AG09319 (cell line): Measurements from ENCODE around the gene TXNRD2.
"Not testable (repeated sequence)": the region's sequence is repeated elsewhere in the genome, so short reads cannot be mapped to it uniquely, and the experiment has no call there.

ENCODE experiments used
- DNase-seq: peaks from one replicate; pipeline ENCODE4 v3.0.0-alpha.2; 2010; ENCODE audit warnings: low read depth; ENCODE audit errors: extremely low read depth
- CTCF ChIP-seq: IDR thresholded peaks from 2 replicates; pipeline ENCODE4 v1.5.1; 2011; ENCODE audit warnings: low read depth, mild to moderate bottlenecking, inconsistent platforms, low read length, moderate library complexity

The TXNRD2 gene

DNA sequence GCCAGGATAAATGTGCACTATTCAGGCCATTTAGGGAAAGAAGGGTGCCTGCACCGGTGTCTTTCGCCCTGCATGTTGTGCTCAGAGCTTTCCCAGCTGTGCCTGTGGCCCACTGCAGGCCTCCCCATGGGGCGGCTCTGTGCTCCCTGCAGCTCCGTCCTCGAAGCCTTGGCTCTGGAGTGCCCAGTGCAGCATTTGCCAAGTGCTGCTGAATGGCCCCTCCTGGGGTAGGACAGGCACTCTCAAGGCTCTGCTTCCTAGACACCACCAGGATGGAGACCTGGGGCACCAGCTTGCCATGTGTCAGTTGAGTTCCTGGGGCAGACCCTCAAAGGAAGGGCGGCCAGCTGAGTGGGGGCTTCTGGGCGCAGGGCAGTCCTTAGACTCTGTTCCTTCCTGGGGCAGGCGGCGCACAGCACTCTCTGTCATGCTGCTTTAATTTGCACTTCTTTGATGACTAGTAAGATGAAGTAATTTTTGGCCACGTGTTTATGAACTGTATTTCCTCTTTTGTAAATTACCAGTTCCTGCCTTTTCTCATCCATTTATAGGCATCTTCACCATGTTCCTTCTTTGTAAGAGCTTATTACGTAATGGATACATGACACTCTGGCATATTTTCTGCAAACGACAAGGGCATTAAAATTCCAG is 54.9 kb downstream of the TXNRD2 start:
- peak; percentile 44 for DNase-seq
- no peak; the same call in 1 of the 2 replicates for TF ChIP-seq CTCF

- no peak for TF ChIP-seq CTCF
These were observed 55.6 kb downstream of the TXNRD2 start for GRCh38 chr22:19885841-19886592.

DNA sequence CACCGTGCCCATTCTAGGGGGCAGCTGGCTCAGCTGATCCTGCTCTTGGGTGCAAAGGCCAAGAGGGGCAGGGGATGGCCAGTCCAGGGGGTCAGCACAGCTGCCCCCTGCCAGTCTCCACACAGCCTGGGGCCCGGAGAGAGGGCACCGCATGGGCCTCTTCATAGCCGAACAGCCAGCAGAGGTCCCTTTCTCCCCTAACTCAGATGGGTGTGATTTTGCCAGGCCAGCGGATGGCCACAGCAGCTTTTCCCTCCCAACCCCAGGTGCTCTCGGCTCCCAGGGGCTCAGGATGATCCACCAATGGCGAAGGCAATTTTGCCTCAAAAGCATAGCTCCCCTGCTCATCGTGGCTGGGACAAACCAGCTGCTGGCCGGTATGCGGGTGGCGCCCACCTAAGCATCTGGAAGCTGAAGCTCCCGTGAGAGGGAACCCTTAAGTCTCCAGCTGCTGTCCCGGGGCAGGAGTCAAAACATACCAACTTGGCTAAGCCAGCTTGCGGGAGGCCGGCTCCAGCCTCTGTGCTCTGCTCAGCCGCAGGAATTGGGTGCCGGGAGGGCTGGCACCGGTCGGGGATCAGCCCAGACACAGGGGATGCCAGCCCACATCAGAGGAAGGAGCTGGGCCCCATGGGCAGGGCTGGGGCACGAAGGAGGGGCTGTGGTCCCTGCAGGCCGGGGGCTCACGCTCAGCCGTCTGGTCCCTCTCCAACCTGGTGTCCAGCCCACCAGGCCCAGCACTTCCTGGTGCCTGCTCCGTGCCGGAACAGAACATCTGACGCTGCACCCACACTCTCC is 56.5 kb downstream of the TXNRD2 start:
- TF ChIP-seq CTCF = no peak
- DNase-seq = no peak

More at GRCh38 chr22:19885841-19886592, 55.6 kb downstream of the TXNRD2 start:
- no peak for DNase-seq

- no peak for TF ChIP-seq CTCF
- no peak for DNase-seq
These were observed 57.3 kb downstream of the TXNRD2 start for GRCh38 chr22:19884161-19884953.

GRCh38 chr22:19883446-19883845 is 58.2 kb downstream of the TXNRD2 start:
- not testable (repeated sequence) for DNase-seq

DNA sequence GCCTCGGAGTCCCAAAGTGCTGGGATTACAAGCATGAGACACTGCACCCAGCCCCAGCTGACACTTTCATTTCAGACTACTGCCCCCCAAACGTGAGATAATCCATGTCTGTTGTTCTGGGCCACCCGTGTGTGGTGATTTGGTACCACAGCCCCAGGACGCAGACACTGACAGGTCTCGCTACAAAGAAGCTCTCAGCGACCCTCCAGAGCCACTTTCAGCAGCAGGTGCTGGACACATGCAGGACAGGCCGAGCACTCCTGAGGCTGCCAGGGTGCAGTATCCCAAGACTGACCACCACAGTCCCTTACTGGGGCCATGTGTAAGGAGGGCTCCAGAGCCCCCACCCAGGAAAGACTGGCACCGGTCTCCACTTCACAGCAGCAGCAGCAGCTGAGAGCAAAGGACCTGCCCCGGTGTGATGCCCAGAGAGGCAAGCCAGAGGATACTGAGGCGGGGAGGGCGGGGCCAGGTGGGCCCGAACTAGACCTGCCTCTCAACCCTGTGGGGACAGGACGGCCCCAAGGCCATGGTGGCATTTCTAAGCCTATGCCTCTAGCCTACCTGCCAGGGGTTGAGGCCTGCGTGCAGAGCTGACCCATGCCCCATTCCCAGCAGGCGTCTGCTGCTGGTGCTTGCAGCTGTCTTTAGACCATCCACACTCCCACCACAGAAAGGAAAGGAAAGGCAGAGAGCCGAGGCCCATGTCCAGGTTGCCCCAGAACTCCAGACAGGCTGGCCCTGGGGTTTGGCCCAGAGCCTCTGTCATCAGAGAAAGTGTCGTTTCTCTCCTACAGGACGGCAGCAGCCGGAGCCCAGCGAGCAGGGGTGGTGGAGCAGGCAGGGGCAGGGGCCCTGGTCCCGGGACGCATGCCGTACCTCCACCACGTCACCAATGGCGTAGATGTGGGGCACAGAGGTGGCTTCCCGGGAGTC is 58.9 kb downstream of the TXNRD2 start:
- TF ChIP-seq CTCF = no peak
- DNase-seq = no peak
